Measurements from ENCODE around the gene CD34.
"Not testable (repeated sequence)": the region's sequence is repeated elsewhere in the genome, so short reads cannot be mapped to it uniquely, and the experiment has no call there.

Gene CD34

DNA sequence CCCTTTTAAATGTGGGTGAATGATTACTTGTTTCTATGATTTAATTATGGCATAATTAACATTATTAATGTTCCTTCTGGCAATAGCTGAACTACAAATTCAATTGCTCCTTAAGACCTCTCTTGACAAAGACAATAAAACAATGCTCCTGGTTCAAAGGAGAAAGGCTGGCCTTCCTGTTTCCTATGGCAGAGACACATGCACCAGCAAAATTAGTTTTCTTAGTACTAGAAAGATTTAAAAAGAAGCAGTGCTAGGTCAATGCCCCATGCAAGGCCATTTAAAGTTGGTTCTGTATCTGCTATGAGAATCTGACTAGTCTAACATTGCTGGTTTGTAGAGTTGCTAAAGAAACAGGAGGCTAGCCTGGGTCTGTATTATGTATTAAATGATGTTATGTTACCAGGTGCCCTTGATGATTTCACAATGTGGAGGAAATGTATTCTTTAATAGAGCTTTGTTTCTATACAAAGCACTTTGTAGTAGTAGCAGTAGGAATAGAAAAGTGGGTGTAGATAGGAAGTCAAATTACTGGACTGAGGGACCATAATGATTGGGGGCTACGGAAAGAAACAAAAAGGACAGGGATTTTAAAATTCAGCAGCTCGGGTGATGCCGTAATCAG, 38.8 kb upstream of the CD34 start:
- no peak overlapping the region for H3K4me3 ChIP-seq (ENCODE audit: low read length)
- no peak overlapping the region for H3K9ac ChIP-seq (ENCODE audit: low read depth, low read length)
- no peak overlapping the region for H3K27ac ChIP-seq (ENCODE audit: low read depth, low read length)
- no peaks in the 10 kb centered on the region for H3K36me3 ChIP-seq (ENCODE audit: insufficient read depth, low read length)
- peaks cover 6% of the 10 kb centered on the region for H3K4me1 ChIP-seq (ENCODE audit: insufficient read depth, low read length)
- 89% methylated on average over 3 of the region's 3 CpGs for WGBS
- H3K9me3 ChIP-seq (ENCODE audit: insufficient read depth, low read depth, low read length): no peaks in the 10 kb centered on the region
- H3K27me3 ChIP-seq (ENCODE audit: insufficient read depth, low read length): peaks cover 6% of the 10 kb centered on the region; the same call in 1 of the 2 replicates

DNA sequence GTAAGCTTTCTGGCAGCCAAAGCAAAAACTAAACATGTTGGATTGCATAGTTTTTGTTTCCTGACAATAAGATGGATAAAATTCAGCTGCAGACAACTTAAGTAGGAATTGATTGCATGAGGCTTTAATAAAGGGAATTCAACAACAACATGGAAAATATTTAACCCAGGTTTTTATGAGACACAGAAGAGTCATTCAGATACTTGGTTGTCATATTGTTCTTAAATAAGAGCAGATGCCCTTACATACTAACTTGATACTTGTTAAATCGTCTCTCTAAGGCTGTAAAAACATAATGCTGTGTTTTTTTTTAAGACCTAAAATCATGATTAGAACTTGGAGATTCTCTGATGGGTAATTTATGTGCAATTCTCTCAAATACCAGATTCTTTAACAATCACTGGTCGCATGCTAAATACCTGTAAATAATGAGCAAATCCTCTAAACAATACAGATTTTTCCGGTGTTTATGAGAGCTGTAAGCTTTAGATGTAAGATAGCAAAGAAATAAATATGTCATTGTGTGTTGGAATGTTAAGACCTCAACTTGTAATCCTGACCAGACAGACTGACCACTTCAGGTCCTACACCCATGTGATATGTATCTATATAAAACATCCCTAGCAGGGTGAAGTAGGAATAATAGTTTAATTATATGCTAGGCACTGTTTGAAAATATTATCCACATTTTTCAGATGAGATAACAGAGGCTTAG, 37.8 kb upstream of the CD34 start:
- WGBS: no CpG with 5 or more reads among the region's 3 CpGs
- H3K4me3 ChIP-seq (ENCODE audit: low read length): no peak overlapping the region
- H3K27me3 ChIP-seq (ENCODE audit: insufficient read depth, low read length): peaks cover 6% of the 10 kb centered on the region; the same call in 1 of the 2 replicates
- H3K9ac ChIP-seq (ENCODE audit: low read depth, low read length): no peak overlapping the region
- H3K36me3 ChIP-seq (ENCODE audit: insufficient read depth, low read length): no peaks in the 10 kb centered on the region
- H3K4me1 ChIP-seq (ENCODE audit: insufficient read depth, low read length): peaks cover 6% of the 10 kb centered on the region
- no peak overlapping the region for H3K27ac ChIP-seq (ENCODE audit: low read depth, low read length)
- H3K9me3 ChIP-seq (ENCODE audit: insufficient read depth, low read depth, low read length): no peaks in the 10 kb centered on the region

DNA sequence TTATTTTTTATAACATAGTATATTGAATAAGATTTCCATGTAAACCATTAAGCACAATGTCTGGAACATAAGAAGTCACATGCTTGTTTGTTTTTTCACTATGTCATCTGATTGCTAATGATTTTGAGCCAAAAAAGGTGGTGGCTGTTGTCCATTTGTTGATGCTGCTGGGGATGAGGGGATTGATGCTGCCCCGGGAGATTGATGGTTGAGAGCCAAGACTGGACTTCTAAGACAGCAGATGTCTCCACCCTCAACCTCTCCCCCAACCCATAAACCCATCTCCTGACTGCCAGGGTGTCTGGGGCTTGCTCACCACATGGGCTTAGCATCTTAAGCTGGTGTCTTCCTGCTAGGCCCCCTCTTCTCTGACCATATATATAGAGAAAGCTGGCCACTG, 35.8 kb upstream of the CD34 start:
- Histone ChIP-seq H3K36me3 (ENCODE audit: insufficient read depth, low read length) (no peaks in the 10 kb centered on the region), H3K27ac (ENCODE audit: low read depth, low read length) (no peak overlapping the region), H3K9ac (ENCODE audit: low read depth, low read length) (no peak overlapping the region), H3K4me1 (ENCODE audit: insufficient read depth, low read length) (no peaks in the 10 kb centered on the region), H3K4me3 (ENCODE audit: low read length) (no peak overlapping the region), H3K27me3 (ENCODE audit: insufficient read depth, low read length) (peaks cover 3% of the 10 kb centered on the region; the same call in 1 of the 2 replicates), H3K9me3 (ENCODE audit: insufficient read depth, low read depth, low read length) (no peaks in the 10 kb centered on the region)
- WGBS: 91% methylated on average over 1 of the region's 1 CpG

DNA sequence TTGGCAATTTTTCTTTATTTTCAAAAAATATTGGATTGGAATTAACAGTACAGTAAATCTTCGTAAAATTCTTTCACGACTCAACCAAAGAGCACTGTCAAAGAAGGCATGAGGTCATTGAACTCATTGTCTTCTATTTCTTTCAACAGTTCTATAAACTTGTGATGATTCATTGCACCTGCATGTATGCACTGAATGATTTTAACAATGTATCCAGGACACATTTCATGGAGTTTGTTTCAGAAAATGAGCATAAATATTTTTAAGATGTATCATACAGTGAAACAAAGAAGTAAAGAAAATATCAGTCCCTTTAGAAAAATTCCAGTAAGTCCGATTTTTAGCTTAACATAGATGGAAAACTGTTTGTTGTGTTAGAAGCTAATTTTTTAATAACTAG, 33.6 kb upstream of the CD34 start:
- no peak overlapping the region for H3K9ac ChIP-seq (ENCODE audit: low read depth, low read length)
- H3K9me3 ChIP-seq (ENCODE audit: insufficient read depth, low read depth, low read length): no peaks in the 10 kb centered on the region
- H3K4me3 ChIP-seq (ENCODE audit: low read length): no peak overlapping the region
- no peaks in the 10 kb centered on the region for H3K4me1 ChIP-seq (ENCODE audit: insufficient read depth, low read length)
- no peak overlapping the region for H3K27ac ChIP-seq (ENCODE audit: low read depth, low read length)
- no peaks in the 10 kb centered on the region for H3K36me3 ChIP-seq (ENCODE audit: insufficient read depth, low read length)
- 83% methylated on average over 3 of the region's 3 CpGs for WGBS
- H3K27me3 ChIP-seq (ENCODE audit: insufficient read depth, low read length): no peaks in the 10 kb centered on the region

DNA sequence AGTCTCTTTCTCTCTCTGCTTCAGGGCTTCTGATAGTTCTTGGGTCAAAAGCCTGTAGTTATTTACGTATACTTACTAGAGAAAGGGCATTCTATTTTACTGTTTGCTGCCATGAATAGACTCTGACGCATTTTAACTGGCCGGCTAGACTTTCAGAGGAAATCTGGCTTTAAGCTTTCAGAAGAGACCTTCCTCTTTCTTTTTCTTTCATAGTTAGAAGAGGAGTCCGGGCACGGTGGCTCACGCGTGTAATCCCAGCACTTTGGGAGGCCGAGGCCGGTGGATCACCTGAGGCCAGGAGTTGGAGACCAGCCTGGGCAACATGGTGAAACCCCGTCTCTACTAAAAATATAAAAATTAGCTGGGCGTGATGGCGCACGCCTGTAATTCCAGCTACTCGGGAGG, 31.4 kb upstream of the CD34 start:
- H3K27ac ChIP-seq (ENCODE audit: low read depth, low read length); H3K9me3 ChIP-seq (ENCODE audit: insufficient read depth, low read depth, low read length); H3K27me3 ChIP-seq (ENCODE audit: insufficient read depth, low read length); H3K4me3 ChIP-seq (ENCODE audit: low read length); H3K36me3 ChIP-seq (ENCODE audit: insufficient read depth, low read length); H3K9ac ChIP-seq (ENCODE audit: low read depth, low read length); H3K4me1 ChIP-seq (ENCODE audit: insufficient read depth, low read length): not testable (repeated sequence)
- 96% methylated on average over 14 of the region's 14 CpGs for WGBS

DNA sequence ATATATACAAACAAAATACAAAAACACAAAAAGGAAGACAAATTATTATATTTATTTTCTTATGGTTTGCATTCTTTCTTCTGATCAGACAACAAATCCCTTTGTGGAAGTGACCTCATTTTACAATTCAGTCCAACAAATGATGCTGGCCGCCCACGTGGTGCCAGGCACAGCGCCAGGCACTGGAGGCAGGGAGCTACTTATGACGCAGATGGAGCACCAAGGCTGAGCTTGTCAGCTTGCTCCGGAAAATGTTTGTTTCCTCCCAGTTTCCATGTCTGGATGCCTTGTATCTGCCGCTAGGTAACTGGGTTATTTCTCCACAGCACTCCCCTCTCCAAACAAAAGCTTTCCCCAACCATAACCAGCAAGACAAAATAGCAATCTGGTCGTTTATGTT, 30.7 kb upstream of the CD34 start:
- H3K27me3 ChIP-seq (ENCODE audit: insufficient read depth, low read length): no peaks in the 10 kb centered on the region
- 78% methylated on average over 7 of the region's 7 CpGs for WGBS
- H3K4me3 ChIP-seq (ENCODE audit: low read length): no peak overlapping the region
- no peaks in the 10 kb centered on the region for H3K9me3 ChIP-seq (ENCODE audit: insufficient read depth, low read depth, low read length)
- no peaks in the 10 kb centered on the region for H3K4me1 ChIP-seq (ENCODE audit: insufficient read depth, low read length)
- no peak overlapping the region for H3K27ac ChIP-seq (ENCODE audit: low read depth, low read length)
- H3K9ac ChIP-seq (ENCODE audit: low read depth, low read length): no peak overlapping the region
- no peaks in the 10 kb centered on the region for H3K36me3 ChIP-seq (ENCODE audit: insufficient read depth, low read length)

- peaks cover 7% of the 10 kb centered on the region; the same call in 1 of the 2 replicates for H3K9me3 ChIP-seq (ENCODE audit: insufficient read depth, low read depth, low read length)
- H3K27ac ChIP-seq (ENCODE audit: low read depth, low read length): no peak overlapping the region
- H3K4me3 ChIP-seq (ENCODE audit: low read length): no peak overlapping the region
- WGBS: 91% methylated on average over 10 of the region's 10 CpGs
- no peaks in the 10 kb centered on the region for H3K36me3 ChIP-seq (ENCODE audit: insufficient read depth, low read length)
- H3K27me3 ChIP-seq (ENCODE audit: insufficient read depth, low read length): no peaks in the 10 kb centered on the region
- no peaks in the 10 kb centered on the region for H3K4me1 ChIP-seq (ENCODE audit: insufficient read depth, low read length)
- H3K9ac ChIP-seq (ENCODE audit: low read depth, low read length): no peak overlapping the region
Measured at GRCh38 chr1:207938016-207938415, 27.1 kb upstream of the CD34 start.

- WGBS: 94% methylated on average over 3 of the region's 3 CpGs
- Histone ChIP-seq H3K9ac (ENCODE audit: low read depth, low read length) (no peak overlapping the region), H3K36me3 (ENCODE audit: insufficient read depth, low read length) (no peaks in the 10 kb centered on the region), H3K4me3 (ENCODE audit: low read length) (no peak overlapping the region), H3K9me3 (ENCODE audit: insufficient read depth, low read depth, low read length) (peaks cover 7% of the 10 kb centered on the region; the same call in 1 of the 2 replicates), H3K27me3 (ENCODE audit: insufficient read depth, low read length) (no peaks in the 10 kb centered on the region), H3K4me1 (ENCODE audit: insufficient read depth, low read length) (no peaks in the 10 kb centered on the region), H3K27ac (ENCODE audit: low read depth, low read length) (no peak overlapping the region)
Measured at GRCh38 chr1:207937204-207937603, 26.3 kb upstream of the CD34 start.

DNA sequence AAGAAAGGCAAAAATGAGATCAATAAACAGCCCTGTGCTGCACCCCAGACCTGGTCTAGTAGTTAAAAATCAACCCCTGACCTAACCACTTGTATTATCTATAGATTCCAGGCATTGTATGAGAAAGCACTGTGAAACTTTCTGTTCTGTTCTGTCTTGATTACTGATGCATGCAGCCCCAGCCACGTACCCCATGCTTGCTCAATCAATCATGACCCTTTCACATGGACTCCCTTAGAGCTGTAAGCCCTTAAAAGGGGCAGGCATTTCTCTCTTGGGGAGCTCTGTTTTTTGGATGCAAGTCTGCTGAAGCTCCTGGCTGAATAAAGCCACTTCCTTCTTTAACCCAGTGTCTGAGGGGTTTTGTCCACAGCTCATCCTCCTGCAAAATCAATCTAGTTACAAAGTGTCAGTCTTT, 24.2 kb upstream of the CD34 start:
- Histone ChIP-seq H3K27me3 (ENCODE audit: insufficient read depth, low read length) (no peaks in the 10 kb centered on the region), H3K36me3 (ENCODE audit: insufficient read depth, low read length) (no peaks in the 10 kb centered on the region), H3K9me3 (ENCODE audit: insufficient read depth, low read depth, low read length) (peaks cover 7% of the 10 kb centered on the region; the same call in 1 of the 2 replicates), H3K4me3 (ENCODE audit: low read length) (no peak overlapping the region), H3K27ac (ENCODE audit: low read depth, low read length) (no peak overlapping the region), H3K4me1 (ENCODE audit: insufficient read depth, low read length) (no peaks in the 10 kb centered on the region), H3K9ac (ENCODE audit: low read depth, low read length) (no peak overlapping the region)
- WGBS: 76% methylated on average over 1 of the region's 1 CpG

DNA sequence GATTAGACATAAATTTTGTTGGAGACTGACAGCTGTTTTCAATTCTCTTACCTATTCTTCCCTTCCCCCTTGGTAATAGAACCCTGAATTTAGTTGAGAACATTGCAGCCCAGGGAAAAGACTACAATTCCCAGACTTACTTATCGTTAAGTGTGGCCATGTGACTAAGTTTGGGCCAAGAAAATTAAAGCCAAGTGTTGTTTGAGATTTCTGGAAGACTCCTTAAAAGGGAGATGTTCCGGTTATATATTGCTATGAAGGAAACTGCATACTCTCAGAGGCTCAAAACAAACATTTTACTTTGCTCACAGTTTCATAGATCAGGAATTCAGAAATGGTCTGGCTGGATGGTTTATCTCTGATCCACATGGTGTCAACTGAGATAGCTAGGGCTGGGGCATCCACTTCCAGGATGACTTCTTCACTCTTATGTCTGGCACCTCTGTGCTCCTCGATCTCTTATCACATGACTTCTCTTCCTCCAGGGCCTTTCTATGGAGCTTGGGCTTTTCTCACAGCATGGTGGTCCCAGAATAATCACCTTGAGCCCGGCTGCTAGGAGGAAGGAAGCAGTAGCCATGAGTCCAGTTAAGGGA, 22.4 kb upstream of the CD34 start:
- WGBS: 87% methylated on average over 4 of the region's 4 CpGs
- H3K27ac ChIP-seq (ENCODE audit: low read depth, low read length): no peak overlapping the region
- no peak overlapping the region for H3K4me3 ChIP-seq (ENCODE audit: low read length)
- H3K9me3 ChIP-seq (ENCODE audit: insufficient read depth, low read depth, low read length): peaks cover 7% of the 10 kb centered on the region; the same call in 1 of the 2 replicates
- 0 out of 2 replicates have a peak, but pooled peaks cover under 1% of the 10 kb centered on the region for H3K27me3 ChIP-seq (ENCODE audit: insufficient read depth, low read length)
- H3K4me1 ChIP-seq (ENCODE audit: insufficient read depth, low read length): no peaks in the 10 kb centered on the region
- no peak overlapping the region for H3K9ac ChIP-seq (ENCODE audit: low read depth, low read length)
- H3K36me3 ChIP-seq (ENCODE audit: insufficient read depth, low read length): no peaks in the 10 kb centered on the region

DNA sequence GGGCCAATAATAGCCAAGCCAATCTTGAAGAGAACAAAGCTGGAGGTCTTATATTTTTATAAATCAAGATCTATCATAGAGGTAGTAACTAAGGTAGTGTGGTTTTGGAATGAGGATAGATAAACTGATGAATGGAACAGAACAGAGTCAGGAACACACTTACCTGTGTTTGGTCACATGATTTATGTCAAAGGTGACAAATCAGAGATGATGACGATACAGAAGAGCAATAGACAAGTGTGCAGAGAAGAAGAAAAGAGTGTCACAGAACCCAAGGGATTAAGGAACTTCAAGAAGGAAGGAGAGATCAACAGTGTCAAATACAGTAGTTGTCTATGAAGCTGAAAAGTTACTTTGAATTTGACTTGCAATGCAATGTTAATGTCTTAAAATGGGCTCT, 16.1 kb upstream of the CD34 start:
- no peak overlapping the region for H3K9ac ChIP-seq (ENCODE audit: low read depth, low read length)
- peaks cover 13% of the 10 kb centered on the region for H3K4me1 ChIP-seq (ENCODE audit: insufficient read depth, low read length)
- H3K27ac ChIP-seq (ENCODE audit: low read depth, low read length): no peak overlapping the region
- 0 out of 2 replicates have a peak, but pooled peaks cover 5% of the 10 kb centered on the region for H3K27me3 ChIP-seq (ENCODE audit: insufficient read depth, low read length)
- no peaks in the 10 kb centered on the region for H3K9me3 ChIP-seq (ENCODE audit: insufficient read depth, low read depth, low read length)
- H3K4me3 ChIP-seq (ENCODE audit: low read length): no peak overlapping the region
- H3K36me3 ChIP-seq (ENCODE audit: insufficient read depth, low read length): no peaks in the 10 kb centered on the region
- 87% methylated on average over 1 of the region's 1 CpG for WGBS
